Esophagus muscularis mucosa (tissue), 4 donors: Measurements from ENCODE around the gene CACNA1S. TPM values are rescaled to one million over a fixed set of nuclear protein-coding genes. Genes with fewer than 3 reads are reported as not detected.

Source experiments
- DNase-seq: peaks from one replicate; pipeline ENCODE4 v3.0.0-alpha.2; 2017; ENCODE audit errors: extremely low spot score
- H3K27ac ChIP-seq, 4 donors: fragments of 200-600 bp; sonication (generic); replicated peaks in 1 of 4; 1 replicate in 3 of 4; 2 replicates in 1 of 4; pipeline ENCODE4 v1.5.1; 2016 to 2019; ENCODE audit warnings: mild to moderate bottlenecking in 1 of 4
- H3K27me3 ChIP-seq, 4 donors: fragments of 200-600 bp; sonication (generic); one replicate each; pipeline versions ENCODE4 v1.5.1 to v1.6.0; 2016 to 2019
- H3K36me3 ChIP-seq, 4 donors: fragments of 200-600 bp; sonication (generic); one replicate each; pipeline ENCODE4 v1.5.1; 2016 to 2019
- H3K4me1 ChIP-seq, 4 donors: fragments of 200-600 bp; sonication (generic); one replicate each; pipeline ENCODE4 v1.5.1; 2016 to 2019
- H3K4me3 ChIP-seq, 4 donors: fragments of 200-600 bp; sonication (generic); 1 replicate in 2 of 4; 2 replicates in 2 of 4; pipeline ENCODE4 v1.5.1; 2016 to 2019; ENCODE audit warnings: mild to moderate bottlenecking in 4 of 4, moderate library complexity in 1 of 4
- H3K9me3 ChIP-seq, 4 donors: fragments of 200-600 bp; sonication (generic); 1 replicate in 3 of 4; 2 replicates in 1 of 4; pipeline ENCODE4 v1.5.1; 2016 to 2019
- EP300 ChIP-seq: sonication (generic); formaldehyde crosslinking; IDR thresholded peaks from one replicate; pipeline ENCODE4 v1.6.1; 2017; ENCODE audit warnings: antibody characterized with exemption
- POLR2A ChIP-seq: fragments of 450-650 bp; IDR thresholded peaks from one replicate; pipeline ENCODE4 v1.6.1; 2017; ENCODE audit warnings: antibody characterized with exemption, moderate library complexity, mild to moderate bottlenecking, low read depth
- POLR2AphosphoS5 ChIP-seq, 2 donors: sonication (generic); formaldehyde crosslinking; IDR thresholded peaks; one replicate each; pipeline ENCODE4 v1.6.1; 2017; ENCODE audit warnings: antibody characterized with exemption in 2 of 2
- WGBS: methylation state at CpG from one replicate; pipeline ENCODE4 v1.1.5; 2018; 5-methylcytosine and 5-hydroxymethylcytosine counted together
- intact Hi-C: fragments of 100-400 bp; cut with DNase I; formaldehyde crosslinking; loops from one replicate; pipeline ENCODE4 v1.15.1; 2023
- total RNA-seq, 4 donors: library from RNA; depleted of rRNA; stranded (reverse); fragments of >200 nt; gene quantifications; one replicate each; pipeline versions ENCODE4 v1.1.0 to v1.2.1, GENCODE V29; 2016
- TF ChIP-seq, protein P1 (sequence below), 3 experiments: fragments of 200-600 bp in 2 of 3; fragments of 450-650 bp in 1 of 3; sonication (generic) in 2 of 3; IDR thresholded peaks; one replicate each; pipeline ENCODE4 v1.5.1; 2017 to 2019; ENCODE audit warnings: antibody characterized with exemption in 3 of 3, mild to moderate bottlenecking in 2 of 3, moderate library complexity in 1 of 3

Gene CACNA1S
- total RNA-seq, 4 donors from 2014 or later: not detected

DNA sequence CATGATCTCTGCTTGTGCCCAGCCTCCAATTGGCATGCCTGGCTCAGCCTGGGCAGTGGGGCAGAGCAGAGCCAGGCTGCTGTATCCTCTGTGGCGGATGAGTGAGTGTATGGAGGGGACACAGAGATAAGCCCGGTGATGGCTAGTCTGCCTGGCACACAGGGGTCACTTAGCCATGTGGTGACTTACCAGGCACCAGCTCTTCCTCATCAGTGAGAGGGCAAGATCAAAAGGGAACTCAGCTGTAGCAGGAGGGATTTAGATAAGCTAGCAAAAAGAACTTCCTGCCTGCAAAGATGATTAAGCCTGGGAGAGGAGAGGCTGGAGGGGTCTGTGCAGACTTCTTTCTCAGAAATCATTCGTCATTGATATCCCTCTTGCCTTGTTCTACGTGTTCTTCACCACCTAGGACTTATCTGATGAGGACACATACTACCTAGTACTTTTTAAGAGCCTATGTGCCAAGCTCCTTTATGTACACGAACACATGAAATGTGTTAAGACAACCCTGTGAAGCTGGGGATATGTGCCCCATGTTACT, 96.6 kb downstream of the CACNA1S start:
- TF ChIP-seq EP300: no peak
- no peak for TF ChIP-seq POLR2A
- TF ChIP-seq, protein P1, sequence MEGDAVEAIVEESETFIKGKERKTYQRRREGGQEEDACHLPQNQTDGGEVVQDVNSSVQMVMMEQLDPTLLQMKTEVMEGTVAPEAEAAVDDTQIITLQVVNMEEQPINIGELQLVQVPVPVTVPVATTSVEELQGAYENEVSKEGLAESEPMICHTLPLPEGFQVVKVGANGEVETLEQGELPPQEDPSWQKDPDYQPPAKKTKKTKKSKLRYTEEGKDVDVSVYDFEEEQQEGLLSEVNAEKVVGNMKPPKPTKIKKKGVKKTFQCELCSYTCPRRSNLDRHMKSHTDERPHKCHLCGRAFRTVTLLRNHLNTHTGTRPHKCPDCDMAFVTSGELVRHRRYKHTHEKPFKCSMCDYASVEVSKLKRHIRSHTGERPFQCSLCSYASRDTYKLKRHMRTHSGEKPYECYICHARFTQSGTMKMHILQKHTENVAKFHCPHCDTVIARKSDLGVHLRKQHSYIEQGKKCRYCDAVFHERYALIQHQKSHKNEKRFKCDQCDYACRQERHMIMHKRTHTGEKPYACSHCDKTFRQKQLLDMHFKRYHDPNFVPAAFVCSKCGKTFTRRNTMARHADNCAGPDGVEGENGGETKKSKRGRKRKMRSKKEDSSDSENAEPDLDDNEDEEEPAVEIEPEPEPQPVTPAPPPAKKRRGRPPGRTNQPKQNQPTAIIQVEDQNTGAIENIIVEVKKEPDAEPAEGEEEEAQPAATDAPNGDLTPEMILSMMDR (IDR thresholded peaks at IDR 0.05): no peak
- TF ChIP-seq POLR2AphosphoS5 (IDR thresholded peaks at IDR 0.05): no peak
- no peak for DNase-seq
- intact Hi-C loops: no loop called here
- Histone ChIP-seq H3K4me3 (no peak overlapping the region), H3K4me1 (peaks cover 19 to 38% (median 33%) of the 10 kb centered on the region in 4 donors), H3K27ac (no peak overlapping the region), H3K27me3 (peaks cover 0 to 43% (median 2%) of the 10 kb centered on the region in 4 donors), H3K9me3 (no peaks in the 10 kb centered on the region), H3K36me3 (no peaks in the 10 kb centered on the region)
- 76% methylated on average over 5 of the region's 5 CpGs for WGBS

DNA sequence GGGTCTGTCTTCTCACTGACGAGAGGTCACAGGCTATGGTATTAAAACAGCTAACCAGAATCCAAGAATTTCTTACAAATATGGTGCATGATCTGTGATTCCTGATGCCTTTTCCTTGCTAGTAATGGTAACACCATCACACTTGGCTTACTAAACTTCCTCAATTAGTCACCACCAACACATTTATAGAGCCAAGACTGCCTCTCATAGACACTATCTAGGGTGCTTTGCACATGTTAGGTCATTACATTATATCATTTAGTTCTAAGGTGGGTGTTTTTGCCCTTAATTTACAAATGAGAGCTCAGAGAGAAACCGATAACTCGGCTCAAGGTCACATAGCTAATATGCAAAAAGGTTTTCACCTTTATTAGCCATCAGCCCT, 97.4 kb downstream of the CACNA1S start:
- Histone ChIP-seq H3K36me3 (no peaks in the 10 kb centered on the region), H3K9me3 (no peaks in the 10 kb centered on the region), H3K27ac (no peak overlapping the region), H3K27me3 (peaks cover 0 to 47% (median 2%) of the 10 kb centered on the region in 4 donors), H3K4me1 (peaks cover 19 to 37% (median 32%) of the 10 kb centered on the region in 4 donors), H3K4me3 (no peak overlapping the region)
- DNase-seq: no peak
- 85% methylated on average over 3 of the region's 3 CpGs for WGBS
- TF ChIP-seq, protein P1 (IDR thresholded peaks at IDR 0.05): no peak
- TF ChIP-seq POLR2AphosphoS5 (IDR thresholded peaks at IDR 0.05) (no peak), POLR2A (no peak), EP300 (no peak)
- intact Hi-C loops: no loop called here

DNA sequence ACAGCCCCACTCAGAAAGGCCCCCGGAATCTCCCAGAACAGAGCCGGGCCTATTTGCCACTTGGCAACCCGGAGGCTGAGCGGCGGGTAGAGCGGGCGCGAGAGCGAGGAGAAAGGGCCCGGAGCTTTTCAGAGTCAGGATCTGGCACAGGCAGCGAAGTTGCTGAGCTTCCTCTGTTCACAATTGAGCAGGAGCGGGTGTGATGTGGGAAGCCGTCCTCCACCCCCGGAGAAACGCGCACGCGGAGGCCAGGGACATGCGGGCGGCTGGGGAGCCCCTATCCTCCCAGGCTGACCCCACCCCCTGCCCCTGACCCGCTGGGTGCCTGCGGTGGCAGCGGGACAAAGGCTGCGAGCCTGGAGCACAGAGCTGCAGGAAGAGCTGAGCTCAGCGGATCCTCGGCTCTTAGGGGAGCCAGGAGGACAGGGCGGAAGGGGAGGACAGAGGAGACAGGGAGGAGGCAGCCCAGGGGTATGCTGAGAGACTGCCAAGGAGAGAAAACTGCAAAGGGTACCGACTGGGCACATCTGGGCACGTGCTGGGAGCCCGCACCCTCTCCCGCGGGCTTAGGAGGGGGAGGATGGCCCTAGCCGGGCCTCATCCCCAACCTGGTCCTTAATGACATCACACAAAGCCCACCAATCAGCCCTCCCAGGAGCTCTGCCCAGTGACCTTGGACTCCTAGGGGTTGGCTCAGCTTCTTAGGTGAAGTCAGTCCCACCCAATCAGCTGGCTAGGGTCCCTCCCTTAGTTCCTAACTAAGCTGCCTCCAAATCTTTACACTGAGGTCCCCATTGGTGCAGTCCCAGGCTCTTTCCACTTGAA, 98.0 kb downstream of the CACNA1S start:
- no peak for DNase-seq
- Histone ChIP-seq H3K27ac (no peak overlapping the region), H3K4me3 (peak overlapping the region in 1 of 4 donors; percentile 38), H3K4me1 (peaks cover 19 to 37% (median 32%) of the 10 kb centered on the region in 4 donors), H3K9me3 (no peaks in the 10 kb centered on the region), H3K27me3 (peaks cover 0 to 47% (median 2%) of the 10 kb centered on the region in 4 donors), H3K36me3 (no peaks in the 10 kb centered on the region)
- WGBS: 80% methylated on average over 18 of the region's 33 CpGs
- intact Hi-C loops: no loop called here
- TF ChIP-seq POLR2AphosphoS5 (IDR thresholded peaks at IDR 0.05): no peak
- TF ChIP-seq EP300: no peak
- no peak for TF ChIP-seq POLR2A
- TF ChIP-seq, protein P1 (IDR thresholded peaks at IDR 0.05): no peak

DNA sequence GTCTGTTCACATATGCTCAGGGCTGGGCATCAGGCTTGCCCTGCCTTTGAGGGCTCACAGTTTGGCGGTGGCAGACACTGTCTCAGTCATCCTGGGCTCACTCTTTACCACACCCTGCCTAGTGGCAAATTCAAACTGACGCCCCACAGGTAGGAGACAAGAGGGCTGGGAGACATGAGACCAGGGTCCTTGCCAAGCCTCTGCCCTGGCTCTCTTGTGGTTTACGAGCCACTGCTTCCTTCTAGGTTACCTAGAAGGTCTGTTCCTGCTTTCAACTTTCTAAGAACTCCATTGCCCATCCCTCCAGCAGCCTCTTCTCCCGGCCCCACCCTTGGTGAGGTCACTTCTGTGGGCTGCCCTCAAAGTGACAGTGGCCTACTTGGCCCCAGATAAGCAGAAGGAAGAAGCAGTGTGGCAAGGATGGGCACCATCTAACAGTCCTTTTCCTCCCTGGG, 99.2 kb downstream of the CACNA1S start:
- H3K4me3 ChIP-seq: no peak overlapping the region
- H3K4me1 ChIP-seq: peaks cover 19 to 37% (median 32%) of the 10 kb centered on the region in 4 donors
- WGBS: 87% methylated on average over 4 of the region's 4 CpGs
- H3K27me3 ChIP-seq: peaks cover 0 to 47% (median 2%) of the 10 kb centered on the region in 4 donors
- no peak overlapping the region for H3K27ac ChIP-seq
- intact Hi-C loops: no loop called here
- H3K9me3 ChIP-seq: no peaks in the 10 kb centered on the region
- no peak for TF ChIP-seq POLR2A
- TF ChIP-seq, protein P1 (IDR thresholded peaks at IDR 0.05): no peak
- no peaks in the 10 kb centered on the region for H3K36me3 ChIP-seq
- no peak for DNase-seq
